ENCODE results near the gene ERV3-1.
"Not testable (repeated sequence)": the region's sequence is repeated elsewhere in the genome, so short reads cannot be mapped to it uniquely, and the experiment has no call there.

DNA sequence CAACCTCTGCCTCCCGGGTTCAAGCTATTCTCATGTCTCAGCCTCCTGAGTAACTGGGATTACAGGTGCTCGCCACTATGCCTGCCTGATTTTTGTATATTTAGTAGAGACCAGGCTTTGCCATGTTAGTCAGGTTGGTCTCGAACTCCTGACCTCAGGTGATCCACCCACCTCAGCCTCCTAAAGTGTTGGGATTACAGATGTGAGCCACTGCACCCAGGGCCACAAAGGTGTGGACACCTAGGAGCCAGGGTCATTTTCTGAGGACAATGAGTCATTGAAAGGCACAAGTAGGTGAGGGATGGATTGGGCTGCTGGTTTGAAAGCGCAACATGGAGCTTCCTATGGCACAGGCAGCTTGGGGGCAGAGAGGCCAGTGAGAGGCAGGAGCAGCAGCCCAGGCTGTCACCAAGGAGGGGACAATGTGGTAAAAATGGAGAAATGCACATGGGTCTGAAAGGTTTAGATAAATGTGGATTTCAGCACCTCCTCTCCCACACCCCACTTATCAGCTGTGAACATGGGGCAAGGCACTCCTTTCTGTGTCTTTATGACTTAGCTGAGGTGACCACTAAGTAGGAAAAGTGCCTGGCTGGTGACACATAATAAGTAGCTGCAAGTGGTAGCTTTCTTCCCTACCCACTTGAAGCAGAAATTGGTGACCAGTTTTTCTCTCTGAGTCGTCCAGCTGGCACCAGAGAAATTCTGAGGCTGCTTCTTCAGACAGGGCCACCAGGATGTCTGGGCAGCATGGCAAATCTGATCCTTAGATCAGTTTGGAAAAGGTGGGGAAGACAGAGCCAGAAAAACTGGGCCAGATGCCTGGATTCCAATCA is 61.6 kb downstream of the ERV3-1 start:
- TF ChIP-seq EZH2 (IDR thresholded peaks at IDR 0.05); POLR2AphosphoS5 (IDR thresholded peaks at IDR 0.05; ENCODE audit: borderline replicate concordance, low read depth, low read length): not testable (repeated sequence)
